ENCODE data around the gene TPM4.
A peak's percentile ranks its signal among the peaks of the same experiment; 100 is the strongest.
"Not testable (repeated sequence)": the region's sequence is repeated elsewhere in the genome, so short reads cannot be mapped to it uniquely, and the experiment has no call there.

Gene TPM4

DNA sequence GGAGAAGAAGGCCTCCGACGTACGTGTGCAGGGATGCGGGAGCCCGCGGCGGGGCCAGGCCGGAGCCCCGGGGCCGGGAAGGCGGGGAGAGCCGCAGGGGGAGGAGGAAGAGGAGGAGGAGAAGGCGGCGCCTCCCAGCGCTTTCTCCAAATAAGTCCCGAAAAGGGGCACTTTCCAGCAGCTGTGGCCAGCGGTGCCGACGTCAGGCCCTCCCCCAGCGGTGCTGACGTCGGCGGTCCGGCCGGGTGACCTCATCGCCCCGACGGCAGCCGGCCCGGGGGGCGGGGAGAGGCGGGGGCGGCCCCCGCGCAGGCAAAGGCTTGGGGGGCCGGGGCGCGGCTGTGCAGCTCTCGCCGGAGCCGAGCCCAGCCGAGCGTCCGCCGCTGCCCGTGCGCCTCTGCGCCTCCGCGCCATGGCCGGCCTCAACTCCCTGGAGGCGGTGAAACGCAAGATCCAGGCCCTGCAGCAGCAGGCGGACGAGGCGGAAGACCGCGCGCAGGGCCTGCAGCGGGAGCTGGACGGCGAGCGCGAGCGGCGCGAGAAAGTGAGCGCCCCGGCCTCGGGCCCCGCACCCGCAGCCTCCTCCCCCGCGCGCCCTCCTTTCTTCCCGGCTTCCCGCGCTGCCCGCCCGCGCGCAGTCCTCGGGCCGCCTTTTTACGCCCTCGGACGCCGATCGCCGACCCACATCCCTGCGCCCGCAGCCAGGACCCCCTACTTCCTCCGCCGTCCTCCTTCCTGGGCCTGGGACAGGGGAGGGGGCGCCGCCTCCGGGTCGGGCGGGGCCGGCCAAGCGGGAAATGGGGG is at the start of gene TPM4:
Gene TPM4, plus strand, starts transcription at position 342 of the 804 bp plus-strand sequence. Its CDS starts 71 bp downstream, at position 413.
- peak; percentile 92 for DNase-seq (ENCODE audit: low spot score)

DNA sequence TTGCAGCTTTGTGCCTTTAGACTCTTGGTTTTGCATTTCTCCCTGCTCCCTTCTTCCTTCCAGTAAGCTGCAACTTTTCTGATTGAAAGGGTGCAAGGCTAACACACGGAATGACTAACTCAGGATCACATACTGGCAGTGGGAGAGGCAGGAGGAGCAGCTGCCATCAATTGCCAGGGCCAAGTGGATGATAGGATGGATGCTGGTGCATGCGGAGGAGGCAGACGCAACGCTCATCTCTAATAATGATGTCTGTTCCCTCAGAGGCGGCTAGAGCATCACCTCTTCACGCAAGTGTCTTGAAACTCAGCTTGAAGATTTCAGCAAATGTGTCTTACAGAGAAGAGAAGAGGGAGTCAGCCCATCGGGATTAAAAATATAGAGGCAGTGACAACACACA is 49.5 kb upstream of the TPM4 start:
- DNase-seq (ENCODE audit: low spot score): no peak

DNA sequence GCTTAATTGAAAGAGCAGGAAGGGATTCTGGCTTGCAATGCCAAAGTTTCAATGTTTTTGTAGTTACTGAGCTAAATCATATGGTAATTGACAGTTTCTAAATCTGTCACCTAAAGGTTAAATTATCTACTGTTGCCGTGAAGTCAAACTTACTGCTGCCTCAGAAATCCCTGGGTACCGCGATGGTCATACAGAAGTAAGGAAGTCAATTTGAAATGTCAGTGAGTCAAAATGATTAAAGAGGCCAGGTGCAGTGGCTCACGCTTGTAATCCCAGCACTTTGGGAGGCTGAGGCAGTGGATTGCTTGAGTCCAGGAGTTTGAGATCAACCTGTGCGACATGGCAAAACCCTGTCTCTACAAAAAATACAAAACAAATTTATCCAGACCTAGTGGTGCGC is 48.8 kb upstream of the TPM4 start:
- no peak for DNase-seq (ENCODE audit: low spot score)

DNA sequence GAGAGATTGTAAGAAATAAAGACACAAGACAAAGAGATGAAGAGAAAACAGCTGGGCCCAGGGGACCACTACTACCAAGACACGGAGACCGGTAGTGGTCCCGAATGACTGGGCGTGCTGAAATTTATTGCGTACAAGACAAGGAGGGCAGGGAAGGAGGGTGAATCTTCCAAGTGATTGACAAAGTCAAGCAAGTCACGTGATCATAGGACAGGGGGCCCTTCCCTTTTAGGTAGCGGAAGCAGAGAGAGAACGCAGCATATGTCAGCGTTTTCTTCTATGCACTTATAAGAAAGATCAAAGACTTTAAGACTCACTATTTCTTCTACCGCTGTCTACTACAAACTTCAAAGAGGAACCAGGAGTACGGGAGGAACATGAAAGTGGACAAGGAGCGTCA is 46.1 kb upstream of the TPM4 start:
- not testable (repeated sequence) for DNase-seq (ENCODE audit: low spot score)

DNA sequence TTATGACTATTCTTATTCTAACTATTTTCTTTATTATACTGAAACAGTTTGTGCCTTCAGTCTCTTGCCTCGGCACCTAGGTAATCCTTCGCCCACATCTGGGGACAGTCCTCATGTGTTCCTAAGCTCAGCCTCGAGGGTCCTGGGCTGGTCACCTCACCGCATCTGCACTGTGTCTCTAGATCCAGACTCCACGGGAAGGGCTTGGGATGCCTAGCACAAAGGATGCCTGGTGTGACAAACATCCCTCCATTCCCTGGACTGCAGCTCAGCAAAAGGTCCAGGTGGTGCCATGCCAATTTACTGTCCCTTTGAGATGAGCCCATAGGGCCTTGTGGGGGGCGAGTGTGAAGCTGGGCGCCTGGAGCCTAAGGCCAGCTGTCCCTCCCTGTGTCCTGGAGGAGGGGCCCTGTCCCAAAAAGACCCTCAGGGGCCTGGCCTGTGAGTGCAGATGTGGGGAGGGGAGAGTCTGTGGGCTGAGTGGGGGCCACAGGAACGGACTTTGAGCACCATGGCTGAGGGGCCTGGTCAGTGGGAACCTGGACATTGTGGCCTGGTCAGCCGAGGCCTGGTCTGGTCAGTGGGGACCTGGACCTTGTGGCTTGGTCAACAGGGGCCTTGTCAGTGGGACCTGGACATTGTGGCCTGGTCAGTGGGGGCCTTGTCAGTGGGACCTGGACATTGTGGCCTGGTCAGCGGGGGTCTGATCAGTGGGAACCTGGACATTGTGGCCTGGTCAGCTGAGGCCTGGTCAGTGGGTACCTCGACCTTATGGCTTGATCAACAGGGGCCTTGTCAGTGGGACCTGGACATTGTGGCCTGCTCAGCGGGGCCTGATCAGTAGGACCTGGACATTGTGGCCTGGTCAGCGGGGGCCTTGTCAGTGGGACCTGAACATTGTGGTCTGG is 45.1 kb upstream of the TPM4 start:
- no peak for DNase-seq (ENCODE audit: low spot score)

DNA sequence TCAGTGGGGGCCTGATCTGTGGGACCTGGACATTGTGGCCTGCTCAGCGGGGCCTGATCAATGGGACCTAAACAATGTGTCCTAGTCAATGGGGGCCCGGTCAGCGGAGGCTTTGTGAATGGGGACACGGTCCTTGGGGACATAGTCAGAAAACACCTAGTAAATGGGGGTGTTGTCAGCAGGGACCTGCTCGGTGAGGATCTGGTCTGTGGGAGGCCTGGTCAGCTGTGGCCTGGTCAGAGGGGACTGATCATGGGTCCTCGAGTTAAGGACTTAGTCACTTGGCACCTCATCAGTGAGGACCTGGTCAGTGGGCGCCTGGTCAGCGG is 44.5 kb upstream of the TPM4 start:
- peak; percentile 1 for DNase-seq (ENCODE audit: low spot score)

DNA sequence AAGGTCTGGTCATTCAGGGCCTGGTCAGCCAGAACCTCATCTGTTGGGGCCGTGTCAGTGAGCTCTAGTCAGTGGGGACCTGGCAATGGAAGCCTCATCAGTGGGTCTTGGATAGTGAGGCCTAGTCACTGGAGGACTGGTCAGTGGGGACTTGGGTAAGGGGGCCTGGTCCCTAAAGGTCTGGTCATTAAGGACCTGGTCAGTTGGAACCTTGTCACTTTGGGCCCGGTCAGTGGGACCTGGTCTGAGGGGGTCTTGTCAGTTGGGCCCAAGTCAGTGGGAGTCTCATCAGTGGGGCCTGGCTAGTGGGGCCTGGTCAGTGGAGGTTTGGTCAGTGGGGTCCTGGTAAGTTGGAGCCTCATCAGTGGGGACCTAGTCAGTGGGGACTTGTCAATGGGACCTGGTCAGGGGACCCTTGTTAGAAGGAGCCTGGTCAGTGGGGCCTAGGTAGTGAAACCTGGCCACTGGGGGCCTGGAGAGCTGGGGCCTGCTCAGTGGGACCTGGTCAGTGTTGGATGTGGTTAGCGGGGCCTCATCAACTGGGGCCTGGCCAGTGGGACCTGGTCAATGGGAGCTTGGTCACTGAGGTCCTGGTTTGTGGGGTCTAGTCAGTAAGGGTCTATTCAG is 43.7 kb upstream of the TPM4 start:
- peak; percentile 3 for DNase-seq (ENCODE audit: low spot score)

DNA sequence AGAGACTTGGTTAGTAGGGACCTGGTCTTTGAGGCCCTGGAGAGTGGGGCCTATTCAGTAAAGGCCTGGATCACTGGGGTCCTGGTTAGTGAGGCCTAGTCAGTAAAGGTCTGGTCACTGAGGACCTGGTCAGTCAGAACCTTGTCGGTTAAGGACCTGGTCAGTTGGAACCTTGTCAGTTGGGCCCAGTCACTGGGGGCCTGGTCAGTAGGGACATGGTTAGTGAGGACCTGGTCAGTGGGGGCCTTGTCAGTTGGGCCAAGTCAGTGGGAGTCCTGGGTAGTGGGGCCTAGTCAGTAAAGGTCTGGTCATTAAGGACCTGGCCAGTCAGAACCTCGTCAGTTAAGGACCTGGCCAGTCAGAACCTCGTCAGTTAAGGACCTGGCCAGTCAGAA is 43.2 kb upstream of the TPM4 start:
- DNase-seq (ENCODE audit: low spot score): no peak

DNA sequence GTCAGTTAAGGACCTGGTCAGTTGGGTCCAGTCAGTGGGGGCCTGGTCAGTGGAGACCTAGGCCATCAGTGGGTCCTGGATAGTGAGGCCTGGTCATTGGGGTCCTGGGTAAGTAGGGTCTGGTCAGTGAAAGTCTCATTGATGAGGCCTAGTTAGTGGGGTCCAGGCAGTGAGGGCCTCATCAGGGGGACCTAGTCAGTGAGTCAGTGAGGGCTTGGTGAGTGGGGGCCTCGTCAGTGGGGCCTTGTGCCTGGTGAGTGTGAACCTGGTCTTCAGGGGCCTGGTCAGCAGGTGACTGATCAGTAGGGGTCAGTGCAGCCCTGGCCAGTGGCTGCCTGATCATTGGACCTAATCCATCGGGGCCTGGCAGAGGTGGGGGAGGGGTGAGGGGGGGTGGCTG is 42.6 kb upstream of the TPM4 start:
- DNase-seq (ENCODE audit: low spot score): peak; percentile 2

DNA sequence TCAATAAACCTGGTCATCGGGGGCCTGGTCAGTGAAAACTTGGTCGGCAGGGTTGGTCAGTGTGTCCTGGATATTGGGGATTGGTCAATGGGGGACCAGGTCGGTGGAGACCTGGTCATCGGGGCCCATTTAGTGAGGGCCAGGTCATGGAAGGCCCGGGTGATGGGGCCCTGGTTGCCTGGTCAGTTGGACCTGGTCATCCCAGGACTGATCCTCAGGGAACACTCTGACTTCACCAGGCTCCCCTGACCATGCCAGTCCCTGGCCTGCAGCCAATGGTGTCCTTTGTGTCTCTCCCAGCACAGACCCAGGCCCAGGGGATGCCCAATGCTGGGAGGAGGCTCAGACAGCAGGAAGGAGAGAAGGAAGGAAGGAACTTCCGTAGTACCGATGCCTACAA is 42.1 kb upstream of the TPM4 start:
- peak; percentile 2 for DNase-seq (ENCODE audit: low spot score)

DNA sequence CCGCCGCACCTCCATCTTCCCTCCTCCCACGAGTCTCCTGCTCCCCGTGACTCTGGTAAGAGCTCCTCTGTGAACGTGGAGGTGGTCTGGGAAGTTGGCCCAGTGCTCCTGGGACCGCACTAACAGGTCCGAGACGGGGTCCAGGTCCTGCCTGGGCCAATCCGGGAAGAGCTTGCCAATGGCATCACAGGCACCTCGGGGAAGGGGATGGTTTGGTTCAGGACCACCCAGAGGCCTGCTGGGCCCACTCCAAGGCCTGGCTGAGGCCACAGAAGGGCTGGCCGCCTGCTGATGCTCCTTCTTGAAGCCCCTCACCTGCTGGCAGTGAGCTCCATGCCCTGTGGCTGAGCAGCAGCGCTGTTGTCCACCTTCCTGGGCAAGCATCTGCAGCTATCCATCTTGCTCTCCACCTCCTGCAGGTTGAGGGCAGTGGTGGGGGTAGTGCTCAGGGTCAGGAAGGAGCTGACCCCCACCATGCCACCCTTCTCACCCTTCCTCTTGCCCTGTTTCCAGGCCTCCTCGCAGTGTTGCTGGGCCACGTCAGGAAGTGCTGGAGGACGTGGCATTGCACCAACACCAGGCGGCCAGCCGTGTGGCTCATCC is 41.2 kb upstream of the TPM4 start:
- peak; percentile 3 for DNase-seq (ENCODE audit: low spot score)

DNA sequence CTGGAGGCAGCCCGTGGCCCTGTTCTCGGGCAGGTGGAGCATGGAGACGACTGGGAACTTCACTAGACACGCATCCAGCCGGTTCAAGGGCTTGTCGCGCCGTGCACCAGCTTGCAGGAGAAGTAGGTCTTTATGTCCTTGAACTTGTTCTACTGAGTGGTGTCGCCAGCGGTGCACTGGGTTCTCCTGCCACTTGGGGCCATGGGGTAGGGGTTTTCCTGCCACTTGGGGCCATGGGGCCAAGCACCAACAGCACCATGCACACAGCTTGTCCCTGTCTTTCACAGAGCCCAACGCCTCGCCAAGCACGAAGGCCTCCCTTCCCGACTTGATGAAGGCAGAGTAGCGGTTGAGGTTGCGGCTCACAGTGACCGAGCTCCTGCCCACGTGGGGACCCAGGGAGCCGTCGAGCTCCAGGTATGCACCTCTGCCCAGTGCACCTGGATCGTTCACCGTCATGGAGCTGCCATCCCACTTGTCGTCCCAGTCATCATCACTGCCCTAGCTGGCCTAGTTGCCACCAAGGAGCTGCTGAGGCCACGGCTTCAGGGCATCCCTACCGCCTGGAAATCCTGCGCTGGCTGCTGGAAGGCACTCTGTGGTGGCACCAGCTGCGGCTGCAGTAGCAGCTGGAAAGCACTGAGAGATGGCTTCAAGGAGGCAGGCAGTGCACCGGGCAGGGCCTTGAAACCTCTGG is 40.5 kb upstream of the TPM4 start:
- peak; percentile 3 for DNase-seq (ENCODE audit: low spot score)

DNA sequence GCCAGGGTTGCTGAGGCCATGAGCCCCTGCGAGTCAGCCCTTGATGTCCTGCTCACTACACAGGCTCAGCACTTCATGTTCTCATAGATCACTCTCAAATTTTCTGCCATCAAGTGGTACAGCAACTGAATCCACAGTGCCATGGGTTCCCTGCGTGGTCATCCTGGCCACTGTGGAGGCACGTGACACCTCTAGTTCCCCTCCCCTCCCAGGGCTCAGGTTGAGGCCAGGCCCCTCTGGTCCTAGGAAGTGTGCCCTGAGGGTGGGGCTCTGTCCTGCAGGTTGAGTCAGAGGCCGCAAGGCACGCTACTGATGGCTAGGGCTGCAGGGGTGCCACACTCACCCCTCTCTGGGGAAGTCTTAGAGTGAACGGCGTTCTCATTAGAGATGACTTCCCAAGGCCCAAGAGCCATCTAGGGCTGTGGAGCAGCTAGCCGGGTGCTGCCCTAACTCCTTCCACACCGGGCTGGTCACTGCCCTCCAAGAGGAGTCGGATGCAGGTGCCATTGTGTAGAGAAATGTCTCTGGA is 39.8 kb upstream of the TPM4 start:
- no peak for DNase-seq (ENCODE audit: low spot score)

DNA sequence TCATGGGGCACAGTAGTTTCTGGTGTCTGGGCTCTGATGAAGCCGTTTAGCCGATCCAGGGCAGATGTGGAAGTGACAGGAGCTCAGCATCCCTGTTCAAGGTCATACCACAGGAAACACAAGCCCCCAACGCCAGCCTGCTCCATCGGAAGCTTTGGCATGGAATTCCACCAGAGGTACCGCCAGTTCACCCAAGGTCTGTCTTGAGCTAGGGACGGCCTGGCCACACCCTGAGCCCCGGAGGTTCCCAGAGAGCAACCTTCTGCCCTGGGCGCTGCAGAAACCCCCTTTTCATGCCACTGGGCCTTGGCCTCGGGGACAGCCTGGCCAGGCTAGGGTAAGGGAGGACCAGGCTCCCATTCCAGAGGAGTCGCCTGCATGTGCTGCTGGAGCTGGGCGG is 39.4 kb upstream of the TPM4 start:
- DNase-seq (ENCODE audit: low spot score): no peak

DNA sequence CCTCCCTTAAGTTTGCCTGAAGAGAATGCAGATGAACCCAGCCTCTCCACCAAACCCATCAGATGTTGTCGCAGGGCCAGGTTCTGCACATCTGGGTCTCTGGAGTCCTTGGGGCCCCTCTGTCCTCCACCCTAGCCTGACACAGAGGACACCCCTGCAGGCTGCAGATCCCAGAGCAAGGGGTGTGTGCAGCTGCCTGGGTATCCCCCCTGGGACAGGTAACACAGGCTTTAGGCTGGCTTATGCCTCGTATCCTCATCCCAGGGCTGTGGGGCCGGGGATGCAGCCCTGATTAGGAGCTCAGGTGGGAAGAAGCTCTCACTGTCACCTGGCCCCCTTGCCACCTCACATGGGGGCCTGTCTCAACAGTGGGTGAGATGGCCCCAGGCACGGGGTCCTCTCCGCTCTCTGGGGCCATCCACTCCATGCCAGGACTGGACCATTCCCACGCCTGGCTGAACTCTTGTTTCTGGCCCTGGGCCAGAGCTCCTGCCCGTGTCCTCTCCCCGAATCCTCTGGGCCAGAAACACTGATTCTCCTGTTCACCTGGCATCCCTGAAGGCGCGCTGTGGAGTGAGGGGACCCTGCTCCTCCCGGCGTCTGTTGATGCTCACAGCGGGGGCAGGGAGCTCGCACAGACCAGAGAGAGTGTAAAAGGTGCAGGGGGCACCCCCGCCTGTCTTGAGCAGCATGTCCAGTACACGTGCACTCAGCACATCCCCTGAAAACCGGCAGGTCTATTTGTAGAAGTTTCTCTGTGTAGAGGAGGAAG is 38.7 kb upstream of the TPM4 start:
- DNase-seq (ENCODE audit: low spot score): no peak

DNA sequence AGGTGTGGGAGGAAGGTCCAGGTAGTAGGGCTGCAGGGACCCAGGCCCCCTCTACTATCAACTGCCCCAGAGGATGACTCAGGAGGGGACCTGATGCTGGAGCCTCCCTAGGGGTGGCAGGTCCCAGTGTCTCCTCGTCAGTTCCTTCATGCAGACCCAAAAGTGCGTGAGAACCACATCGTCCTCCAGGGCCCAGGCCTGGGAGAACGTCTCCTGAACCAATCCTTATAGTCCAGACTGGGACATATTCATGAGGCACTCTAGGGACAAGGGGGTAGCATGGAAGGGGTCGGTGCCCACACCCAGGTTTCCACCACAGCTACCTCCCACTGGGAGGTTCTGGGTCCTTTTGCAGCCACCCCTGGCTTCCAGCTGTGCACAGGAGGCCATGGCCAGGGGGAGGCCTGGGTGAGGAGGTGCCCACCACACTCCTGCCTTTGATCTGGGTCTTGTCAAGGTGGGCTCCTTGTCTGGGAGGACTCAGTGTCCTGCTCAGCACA is 38.0 kb upstream of the TPM4 start:
- no peak for DNase-seq (ENCODE audit: low spot score)

DNA sequence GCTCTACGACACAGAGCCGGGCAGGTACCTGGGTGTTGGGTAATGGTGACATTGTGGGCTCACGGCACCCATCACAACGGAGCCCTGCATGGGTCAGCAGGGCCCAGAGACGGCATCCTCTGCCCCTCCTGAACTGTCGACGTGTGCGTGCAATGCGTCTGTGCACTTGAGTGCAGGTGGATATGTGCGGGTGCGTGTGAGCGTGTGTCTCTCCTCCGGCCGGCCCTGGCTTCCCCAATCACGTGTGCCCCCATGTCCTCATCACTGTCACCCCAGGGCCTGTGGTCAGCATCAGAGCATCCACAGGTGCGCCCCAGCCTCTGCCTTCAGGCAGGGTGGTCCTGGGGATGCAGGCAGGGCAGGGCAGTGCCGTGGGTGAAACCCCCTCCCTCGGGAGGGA is 37.2 kb upstream of the TPM4 start:
- DNase-seq (ENCODE audit: low spot score): no peak

DNA sequence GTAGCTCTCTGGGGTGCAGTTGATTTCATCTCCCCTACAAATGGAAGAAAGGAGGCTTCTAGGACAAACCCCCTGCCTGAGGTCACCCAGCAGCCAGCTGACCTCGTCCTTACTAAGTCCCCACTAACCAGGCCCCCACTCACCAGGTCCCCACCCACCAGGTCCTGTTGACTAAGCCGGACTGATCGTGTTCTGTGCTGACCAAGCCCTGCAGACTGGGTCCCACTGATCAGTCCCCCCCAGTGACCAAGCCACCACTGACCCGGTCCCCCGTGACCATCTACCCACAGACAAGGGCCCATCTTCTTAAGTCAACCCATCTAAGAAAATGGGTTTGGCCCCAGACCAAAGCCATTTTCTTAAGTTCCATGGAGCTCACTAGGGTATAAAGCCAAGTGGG is 36.8 kb upstream of the TPM4 start:
- no peak for DNase-seq (ENCODE audit: low spot score)

DNA sequence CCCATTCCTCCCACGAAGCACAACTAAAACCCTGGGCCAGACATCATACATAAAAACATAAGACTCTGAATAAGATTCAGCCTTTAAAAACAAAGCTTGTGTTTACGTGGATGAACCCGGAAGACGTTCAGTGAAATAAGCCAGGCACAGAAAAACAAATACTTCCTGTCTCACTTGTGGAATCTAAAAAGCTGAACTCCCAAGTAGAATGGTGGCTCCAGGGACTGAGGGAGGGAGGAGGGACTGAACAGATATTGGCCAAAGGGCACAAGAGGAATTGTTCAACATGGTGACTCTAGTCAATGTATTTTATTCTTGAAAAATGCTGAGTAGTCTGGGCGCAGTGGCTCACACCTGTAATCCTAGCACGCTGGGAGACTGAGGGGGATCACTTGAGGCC is 35.7 kb upstream of the TPM4 start:
- DNase-seq (ENCODE audit: low spot score): no peak

DNA sequence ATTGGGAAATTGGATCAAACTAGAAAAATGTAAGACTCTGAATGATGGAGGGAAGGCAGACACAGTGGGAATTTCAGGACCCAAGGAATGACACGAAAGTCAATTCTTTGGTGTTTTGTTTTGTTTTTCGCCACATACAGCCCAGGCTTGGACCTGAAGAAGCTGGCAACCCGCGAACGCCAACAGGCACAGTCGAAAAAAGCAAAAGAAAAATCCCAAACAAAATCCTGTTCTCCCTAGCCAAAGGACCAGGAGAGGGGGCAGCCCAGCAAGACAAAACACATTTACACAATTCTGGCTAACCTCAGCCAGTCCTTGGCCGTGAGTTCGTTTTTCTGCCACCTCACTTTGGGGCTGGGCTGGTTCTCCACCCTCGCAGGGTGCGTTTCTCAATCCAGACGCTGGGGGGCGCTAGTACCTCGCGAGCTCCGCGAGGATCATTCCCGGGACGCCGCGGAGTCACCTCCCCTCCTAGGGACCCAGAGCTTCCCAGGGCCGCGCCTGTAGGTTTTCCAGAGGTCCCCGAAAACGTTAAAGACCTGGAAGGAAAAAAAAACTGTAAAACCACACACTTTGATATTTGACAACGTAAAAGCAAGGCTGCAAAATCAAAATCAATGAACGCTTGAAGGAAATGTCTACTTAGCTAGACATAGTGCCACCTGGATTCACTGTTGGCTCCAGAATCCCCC is 34.9 kb upstream of the TPM4 start:
- peak; percentile 98 for DNase-seq (ENCODE audit: low spot score)
